HG02884 (cell line): ENCODE measurements around the gene CALCOCO2.
"Not testable (repeated sequence)": the region's sequence is repeated elsewhere in the genome, so short reads cannot be mapped to it uniquely, and the experiment has no call there.

Source experiments
- ATAC-seq: cut with Tn5 transposase; IDR thresholded peaks from one replicate; pipeline ENCODE4 v1.9.1; 2021; ENCODE audit warnings: mild to moderate bottlenecking, moderate library complexity; ENCODE audit not compliant: unreplicated experiment

Gene CALCOCO2

GRCh38 chr17:48872409-48872808, 41.6 kb downstream of the CALCOCO2 start:
- ATAC-seq, result not testable (repeated sequence)

GRCh38 chr17:48873209-48873608, 42.4 kb downstream of the CALCOCO2 start:
- no peak for ATAC-seq

DNA sequence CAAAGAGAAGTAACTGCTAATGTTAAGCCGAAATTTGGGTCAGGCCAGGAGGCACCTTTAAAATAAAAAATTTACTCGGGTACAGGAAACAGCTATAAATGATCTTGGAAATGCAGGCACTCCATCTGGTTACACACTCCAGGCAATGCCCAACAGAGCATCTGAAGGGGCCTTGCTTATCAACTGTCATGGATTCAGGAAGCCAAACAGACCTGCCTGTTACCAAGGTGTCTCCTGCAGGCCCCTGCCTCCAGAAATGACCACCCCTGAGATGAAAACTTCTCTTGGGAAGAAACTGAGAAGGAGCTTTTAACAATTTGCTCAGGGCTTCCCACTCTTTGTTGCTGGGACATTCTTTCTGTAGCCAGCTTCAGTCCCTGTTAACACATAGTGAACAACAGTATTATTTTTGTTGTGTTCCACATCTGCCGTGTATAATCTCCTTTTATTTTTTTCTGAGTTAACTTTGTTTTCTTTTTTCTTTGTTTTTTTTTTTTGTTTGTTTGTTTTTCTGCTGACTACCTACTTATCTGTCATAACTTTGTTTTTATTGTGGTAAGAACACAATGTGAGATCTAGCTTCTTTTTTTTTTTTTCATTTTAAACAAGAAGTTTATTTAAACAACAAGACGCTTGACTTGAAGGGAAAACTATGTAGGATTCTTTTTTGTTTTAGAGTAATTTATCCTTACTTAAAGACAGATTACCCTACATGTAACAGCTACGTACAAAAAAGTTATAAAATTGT, 43.0 kb downstream of the CALCOCO2 start:
- no peak for ATAC-seq

DNA sequence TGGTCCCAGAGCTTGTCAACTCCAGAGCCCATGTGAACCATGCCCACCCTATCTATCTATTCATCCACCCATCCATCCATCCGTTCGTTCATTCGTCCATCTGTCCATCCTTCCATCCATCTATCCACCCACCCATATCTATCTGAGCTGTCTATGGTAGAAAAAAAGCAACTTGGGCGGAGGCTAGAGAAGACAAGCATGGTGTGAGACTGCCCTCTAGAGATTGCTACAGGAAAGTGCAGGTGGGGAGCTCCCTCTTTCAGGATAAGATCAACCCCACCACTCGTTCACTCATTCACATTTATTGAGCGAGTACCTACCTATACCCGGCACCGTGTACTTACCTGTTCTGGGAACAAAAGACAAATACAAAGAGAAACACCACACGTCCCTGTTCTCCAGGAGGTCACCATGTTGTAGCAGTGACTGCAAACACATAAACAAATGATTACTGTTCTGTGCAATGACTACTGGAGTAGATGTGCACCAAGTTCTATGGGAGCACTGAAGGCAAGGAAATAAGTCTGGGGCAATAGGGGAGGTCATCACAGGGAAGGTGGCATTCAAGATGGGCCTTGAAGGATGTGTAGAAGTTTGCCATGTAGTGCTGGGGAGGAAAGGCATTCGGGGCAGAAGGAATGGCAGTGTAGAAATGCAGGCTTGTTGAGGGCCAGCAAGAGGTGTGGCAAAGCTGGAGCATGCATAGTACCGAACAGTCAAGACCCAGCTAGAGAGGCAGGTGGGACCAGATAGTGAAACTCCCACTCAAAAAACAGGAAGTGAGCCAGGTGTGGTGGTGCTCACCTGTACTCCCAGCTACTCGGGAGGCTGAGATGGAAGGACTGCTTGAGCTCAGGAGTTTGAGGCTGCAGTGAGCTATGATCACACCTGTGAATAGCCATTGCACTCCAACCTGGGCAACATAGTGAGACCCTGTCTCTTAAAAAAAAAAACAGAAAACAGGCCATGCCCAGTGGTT, 48.4 kb downstream of the CALCOCO2 start:
- ATAC-seq, result no peak

DNA sequence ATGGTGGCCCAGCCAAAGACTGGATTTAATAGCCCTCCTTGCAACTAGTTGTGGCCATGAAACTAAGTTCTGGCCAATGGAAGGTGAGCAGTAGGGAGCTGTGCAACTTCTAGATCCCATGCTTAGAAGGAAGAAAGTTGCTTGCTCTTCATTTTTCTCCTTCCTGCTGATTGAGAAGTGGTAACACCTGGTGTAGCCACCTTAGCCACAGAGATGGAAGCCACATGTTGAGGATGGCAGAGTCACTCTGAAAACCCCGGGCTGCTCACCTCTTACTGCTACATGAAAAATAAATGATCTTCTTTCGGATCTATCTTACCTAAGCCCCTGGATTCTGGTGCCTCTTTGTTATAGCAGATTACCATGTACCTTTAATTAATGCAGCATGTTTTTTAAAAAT, 51.4 kb downstream of the CALCOCO2 start:
- no peak for ATAC-seq

DNA sequence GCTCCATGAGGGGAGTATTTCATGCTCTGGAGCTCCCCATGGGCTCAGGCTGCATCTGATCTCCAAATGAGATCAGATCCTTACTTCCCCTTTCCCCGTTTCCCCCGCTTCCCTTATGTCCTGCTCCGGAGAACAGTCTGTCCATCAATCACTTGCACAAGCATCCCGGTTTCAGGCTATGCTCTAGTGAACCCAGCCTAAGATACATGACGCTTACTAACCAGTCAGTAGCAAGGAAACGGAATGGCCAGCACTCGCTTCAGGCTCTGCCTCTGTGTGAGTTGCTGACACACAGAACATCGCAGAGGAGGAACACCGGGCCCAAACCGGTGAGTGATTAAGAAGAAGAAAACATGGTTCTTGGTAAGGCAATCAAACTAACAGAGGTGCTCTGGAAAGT, 52.3 kb downstream of the CALCOCO2 start:
- ATAC-seq, result no peak

DNA sequence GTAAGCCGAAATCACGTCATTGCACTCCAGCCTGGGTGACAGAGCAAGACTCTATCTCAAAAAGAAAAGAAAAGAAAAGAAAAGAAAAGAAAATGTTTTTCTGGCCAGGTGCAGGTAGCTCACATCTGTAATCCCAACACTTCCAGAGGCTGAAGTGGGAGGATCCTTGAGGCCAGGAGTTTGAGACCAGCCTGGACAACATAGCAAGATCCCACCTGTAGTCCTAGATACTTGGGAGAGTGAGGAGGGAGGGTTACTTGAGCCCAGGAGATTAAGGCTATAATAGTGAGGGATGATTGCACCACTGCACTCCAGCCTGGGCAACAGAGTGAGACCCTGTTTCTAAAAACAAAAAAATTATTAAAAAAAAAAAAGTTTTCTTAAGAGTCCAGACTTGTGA, 59.3 kb downstream of the CALCOCO2 start:
- ATAC-seq, result no peak

GRCh38 chr17:48892940-48893645, 62.3 kb downstream of the CALCOCO2 start:
- ATAC-seq, result no peak

GRCh38 chr17:48893646-48894508, 63.0 kb downstream of the CALCOCO2 start:
- no peak for ATAC-seq

GRCh38 chr17:48894886-48895285, 64.1 kb downstream of the CALCOCO2 start:
- no peak for ATAC-seq

DNA sequence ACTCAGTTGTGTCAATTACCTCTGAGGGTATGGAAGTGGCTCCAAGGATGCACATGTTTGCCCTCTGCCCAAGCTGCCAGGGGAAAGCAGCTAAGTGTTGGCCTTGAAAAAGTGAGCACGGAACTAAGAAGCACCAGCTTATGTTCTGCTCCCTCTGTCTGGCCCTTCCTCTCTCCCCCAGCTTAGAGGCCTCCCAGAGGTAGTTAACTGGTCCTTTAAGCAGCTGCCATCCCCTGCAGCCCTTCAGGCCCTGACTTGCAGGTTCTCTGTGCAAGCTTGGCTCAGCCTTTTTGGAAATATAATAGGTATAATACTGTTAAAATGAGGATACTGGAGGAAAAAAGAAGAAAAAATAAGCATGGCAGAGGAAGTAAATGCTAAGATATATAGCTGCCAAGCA, 70.4 kb downstream of the CALCOCO2 start:
- no peak for ATAC-seq

DNA sequence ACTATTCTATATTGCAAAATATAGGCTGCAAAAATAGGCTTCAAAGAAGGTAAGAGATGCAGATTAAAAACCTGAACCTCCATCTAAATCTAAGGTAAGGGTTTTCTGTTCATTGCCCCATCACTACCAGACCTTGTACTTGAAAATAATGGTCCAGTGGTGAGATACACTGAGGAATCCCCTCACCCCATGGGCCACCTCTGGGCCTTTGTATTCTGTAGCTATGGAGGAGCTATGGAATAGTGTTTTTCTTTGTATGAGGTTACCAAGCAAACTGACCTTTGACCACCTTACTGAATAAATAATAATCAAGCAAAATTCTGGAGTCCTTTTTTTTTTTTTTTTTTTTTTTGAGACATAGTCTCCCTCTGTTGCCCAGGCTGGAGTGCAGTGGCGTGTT, 72.6 kb downstream of the CALCOCO2 start:
- no peak for ATAC-seq

GRCh38 chr17:48904428-48904827, 73.6 kb downstream of the CALCOCO2 start:
- no peak for ATAC-seq

DNA sequence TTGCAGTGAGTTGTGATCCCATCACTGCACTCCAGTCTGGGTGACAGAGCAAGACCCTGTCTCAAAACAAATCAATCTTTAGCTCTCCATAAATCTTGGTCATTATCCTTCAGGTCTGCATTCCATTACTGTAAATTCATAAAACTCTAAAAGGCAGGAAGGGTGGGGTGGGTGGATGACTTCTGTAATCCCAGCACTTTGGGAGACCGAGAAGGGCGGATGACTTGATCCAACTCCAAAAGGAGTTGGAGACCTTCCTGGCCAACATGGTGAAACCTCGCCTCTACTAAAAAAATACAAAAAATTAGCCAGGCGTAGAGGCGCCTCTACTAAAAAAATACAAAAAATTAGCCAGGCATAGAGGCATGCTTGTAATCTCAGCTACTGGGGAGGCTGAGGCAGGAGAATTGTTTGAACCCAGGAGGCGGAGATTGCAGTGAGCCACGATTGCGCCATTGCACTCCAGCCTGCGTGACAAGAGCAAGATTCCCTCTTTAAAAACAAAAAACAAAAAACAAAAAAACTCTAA, 75.2 kb downstream of the CALCOCO2 start:
- no peak for ATAC-seq

DNA sequence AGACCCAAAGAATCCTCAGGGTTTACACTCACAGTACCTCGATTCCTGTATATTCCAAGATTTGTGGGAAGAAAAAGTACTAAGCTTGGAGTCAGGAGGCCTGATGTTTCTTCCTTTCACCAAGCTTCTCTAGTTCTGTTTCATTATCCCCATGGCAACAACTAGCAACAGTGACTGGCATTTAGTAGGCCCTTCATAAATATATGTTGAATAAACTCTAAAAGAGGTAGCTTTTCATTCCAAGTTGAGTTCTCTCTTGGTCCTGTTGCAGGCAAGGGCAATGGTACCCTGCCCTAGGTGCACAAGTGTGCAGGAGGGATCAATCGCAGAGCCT, 76.8 kb downstream of the CALCOCO2 start:
- no peak for ATAC-seq

DNA sequence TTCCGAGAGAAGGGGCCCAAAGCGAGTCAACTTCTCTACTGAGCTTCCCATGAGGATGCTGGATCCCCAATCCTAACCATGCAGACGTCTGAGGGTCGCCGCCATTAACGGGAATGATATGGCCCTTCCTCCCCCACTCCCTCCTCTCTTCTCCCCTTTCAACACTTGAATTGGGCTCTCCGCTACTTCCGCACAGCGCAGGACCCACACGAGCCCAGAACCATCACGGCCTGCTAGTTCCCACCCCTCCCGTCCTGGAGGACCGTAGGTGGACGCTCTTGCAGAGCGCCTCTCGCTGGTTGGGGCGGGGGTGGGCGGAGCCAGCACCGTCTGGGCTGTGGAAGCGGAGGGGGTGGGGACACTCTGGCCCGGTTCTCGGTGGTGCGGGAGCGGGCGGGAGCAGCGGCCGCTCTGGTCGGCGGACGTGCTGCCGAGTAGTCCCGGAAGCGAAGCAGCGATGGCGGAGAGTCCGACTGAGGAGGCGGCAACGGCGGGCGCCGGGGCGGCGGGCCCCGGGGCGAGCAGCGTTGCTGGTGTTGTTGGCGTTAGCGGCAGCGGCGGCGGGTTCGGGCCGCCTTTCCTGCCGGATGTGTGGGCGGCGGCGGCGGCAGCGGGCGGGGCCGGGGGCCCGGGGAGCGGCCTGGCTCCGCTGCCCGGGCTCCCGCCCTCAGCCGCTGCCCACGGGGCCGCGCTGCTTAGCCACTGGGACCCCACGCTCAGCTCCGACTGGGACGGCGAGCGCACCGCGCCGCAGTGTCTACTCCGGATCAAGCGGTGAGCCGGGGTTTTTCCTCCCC, 77.4 kb downstream of the CALCOCO2 start, which contains the start of gene UBE2Z:
UBE2Z (plus strand) TSS at position 361 of the 797 bp plus-strand sequence; CDS start at position 458, 97 bp downstream.
- peak; percentile 79 for ATAC-seq

DNA sequence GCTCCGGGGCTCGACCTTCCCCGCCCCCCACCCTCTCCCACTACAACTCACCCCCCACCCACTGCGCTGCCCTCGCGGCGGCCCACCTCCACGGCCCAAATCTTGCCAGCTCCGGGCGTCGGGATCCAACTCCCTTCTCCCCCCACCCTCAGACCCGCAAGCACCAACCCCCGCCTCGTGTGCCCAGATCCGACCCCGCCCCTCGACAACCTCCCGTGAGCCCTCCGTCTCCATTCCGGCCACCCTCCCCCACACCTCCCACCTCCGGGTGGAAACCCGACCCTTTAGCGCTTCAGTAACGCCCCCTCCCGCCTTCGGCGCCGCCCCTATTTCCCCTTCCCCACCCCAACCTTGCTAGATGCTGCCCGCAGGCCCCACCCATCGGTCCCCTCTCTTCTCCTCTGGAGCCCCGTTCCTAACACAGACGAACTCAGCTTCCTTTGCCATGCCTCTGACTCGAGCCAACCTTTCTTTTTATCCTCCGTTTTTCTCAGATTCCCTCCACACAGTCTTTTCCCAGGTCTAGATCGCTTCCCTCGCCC, 78.1 kb downstream of the CALCOCO2 start:
- no peak for ATAC-seq

- no peak for ATAC-seq
Measured at GRCh38 chr17:48909783-48910182, 78.9 kb downstream of the CALCOCO2 start.

DNA sequence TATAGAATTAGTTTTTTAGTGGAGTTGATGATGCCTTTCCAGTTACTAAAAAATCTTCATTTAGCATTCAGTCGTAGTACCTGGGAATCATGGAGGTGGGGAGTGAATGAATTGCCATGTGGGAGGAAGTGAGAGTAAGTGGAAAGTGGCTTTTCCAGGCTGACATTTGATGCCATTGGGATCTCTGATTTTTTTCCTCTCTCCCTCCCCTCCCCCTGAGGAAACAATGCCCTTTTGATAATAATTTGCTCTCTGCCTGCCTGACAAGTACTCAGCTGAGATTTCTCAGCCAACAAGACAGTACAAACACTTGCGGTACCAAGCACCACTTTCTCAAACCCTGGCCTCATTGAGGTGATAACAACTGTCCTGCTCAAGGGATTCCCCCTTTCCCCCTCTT, 79.5 kb downstream of the CALCOCO2 start:
- ATAC-seq, result no peak
